Pulmonary artery endothelial cell (primary cell): ENCODE measurements around the gene TAX1BP1. TPM values are rescaled to one million over a fixed set of nuclear protein-coding genes. Genes with fewer than 3 reads are reported as not detected.

Source experiments
- DNase-seq: peaks from one replicate; pipeline ENCODE4 v3.0.0-alpha.2; 2011; ENCODE audit warnings: low read depth, low spot score
- total RNA-seq: library from RNA; depleted of rRNA; stranded (reverse); fragments of >200 nt; gene quantifications from 2 replicates; pipeline ENCODE4 v1.2.3, GENCODE V29; 2014

Gene TAX1BP1
- total RNA-seq: 82.0 and 88.6 TPM in 2 replicates

- DNase-seq: peak; percentile 84
Observed at GRCh38 chr7:27739909-27740448, at the start of gene TAX1BP1. TAX1BP1 (plus strand) TSS chr7:27740162; CDS start chr7:27748525, 8,363 bp downstream.

DNA sequence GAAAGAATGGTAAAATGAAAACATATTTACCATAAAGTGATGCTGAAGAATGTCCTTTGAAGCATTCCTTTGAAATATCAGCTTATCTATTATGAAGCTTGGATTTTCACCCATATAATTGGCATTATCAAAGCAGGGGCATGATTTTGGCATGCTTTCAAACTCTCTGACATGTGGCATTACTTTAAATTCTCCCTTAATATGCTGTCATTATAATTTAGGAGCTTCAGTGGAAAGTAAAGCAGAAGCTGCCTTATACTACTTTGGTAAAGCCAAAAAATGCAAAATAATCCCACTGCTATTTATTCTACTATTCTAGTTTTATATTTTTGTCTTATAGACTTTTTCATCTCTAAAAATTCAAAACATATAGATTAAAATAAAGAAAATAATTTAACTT lies 49.3 kb upstream of the TAX1BP1 start:
- DNase-seq: no peak

DNA sequence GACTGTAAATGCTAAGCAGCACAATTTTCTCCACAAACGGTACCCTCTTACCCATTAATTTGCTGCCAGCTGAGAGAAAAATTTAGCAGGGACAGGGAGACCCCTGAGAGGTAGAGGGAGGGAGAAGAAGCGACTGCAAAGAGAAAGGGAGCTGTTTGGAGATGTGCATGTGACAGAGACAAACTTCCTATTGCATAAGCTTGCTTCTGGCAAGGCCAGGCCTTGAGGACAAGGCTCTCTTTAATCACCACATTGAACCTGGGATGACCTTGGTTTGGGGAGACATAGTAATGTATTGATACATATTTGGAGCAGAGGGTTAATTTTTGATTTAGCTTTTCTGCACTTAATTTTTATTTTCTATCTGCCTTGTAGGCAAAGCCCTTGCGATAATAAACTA lies 46.2 kb upstream of the TAX1BP1 start:
- no peak for DNase-seq

DNA sequence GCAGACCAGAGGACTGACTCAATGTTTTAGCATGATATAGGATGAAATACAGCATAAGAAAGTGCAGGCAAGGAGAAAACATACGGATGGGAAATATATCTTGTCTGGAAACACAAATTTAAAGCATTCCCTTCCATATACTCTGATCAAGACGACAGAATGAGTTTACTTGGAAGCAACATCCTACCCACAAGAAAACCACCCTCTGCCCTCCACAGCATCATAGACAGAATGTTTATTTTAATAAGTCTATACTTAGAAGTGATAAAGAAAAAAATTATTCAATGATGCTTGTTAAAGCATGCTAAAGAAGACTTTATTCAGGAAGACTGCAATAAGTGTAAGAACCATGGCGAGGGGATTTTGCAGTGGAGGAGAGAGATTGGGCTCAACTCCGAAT lies 44.9 kb upstream of the TAX1BP1 start:
- no peak for DNase-seq

DNA sequence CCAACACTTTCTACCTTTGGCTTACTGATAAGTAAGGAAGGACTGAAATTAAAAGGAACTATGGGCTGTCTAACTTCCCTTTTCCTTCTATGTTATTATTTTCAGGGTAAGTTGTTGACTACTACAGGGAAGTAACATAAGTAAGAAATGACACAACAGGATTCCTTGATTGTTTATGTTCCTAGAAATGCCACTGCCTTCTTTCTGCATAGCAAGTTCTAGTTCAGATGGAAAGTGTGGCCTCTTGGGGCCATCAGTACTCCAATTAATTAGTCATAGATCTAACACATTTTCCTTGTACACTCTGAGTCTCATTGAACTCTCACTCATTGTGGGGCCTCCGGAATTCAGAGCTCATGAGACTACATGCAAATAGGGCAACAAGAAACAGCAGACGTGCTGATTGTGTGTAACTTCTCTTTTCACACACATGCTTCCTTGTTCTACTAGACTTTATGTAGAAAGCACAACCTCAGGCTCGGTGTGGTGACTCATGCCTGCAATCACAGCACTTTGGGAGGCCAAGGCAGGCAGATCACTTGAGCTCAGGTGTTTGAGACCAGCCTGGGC lies 42.0 kb upstream of the TAX1BP1 start:
- no peak for DNase-seq

GRCh38 chr7:27699751-27700150 lies 40.2 kb upstream of the TAX1BP1 start:
- no peak for DNase-seq

GRCh38 chr7:27700501-27700900 lies 39.5 kb upstream of the TAX1BP1 start:
- no peak for DNase-seq

GRCh38 chr7:27703181-27703580 lies 36.8 kb upstream of the TAX1BP1 start:
- DNase-seq: no peak

DNA sequence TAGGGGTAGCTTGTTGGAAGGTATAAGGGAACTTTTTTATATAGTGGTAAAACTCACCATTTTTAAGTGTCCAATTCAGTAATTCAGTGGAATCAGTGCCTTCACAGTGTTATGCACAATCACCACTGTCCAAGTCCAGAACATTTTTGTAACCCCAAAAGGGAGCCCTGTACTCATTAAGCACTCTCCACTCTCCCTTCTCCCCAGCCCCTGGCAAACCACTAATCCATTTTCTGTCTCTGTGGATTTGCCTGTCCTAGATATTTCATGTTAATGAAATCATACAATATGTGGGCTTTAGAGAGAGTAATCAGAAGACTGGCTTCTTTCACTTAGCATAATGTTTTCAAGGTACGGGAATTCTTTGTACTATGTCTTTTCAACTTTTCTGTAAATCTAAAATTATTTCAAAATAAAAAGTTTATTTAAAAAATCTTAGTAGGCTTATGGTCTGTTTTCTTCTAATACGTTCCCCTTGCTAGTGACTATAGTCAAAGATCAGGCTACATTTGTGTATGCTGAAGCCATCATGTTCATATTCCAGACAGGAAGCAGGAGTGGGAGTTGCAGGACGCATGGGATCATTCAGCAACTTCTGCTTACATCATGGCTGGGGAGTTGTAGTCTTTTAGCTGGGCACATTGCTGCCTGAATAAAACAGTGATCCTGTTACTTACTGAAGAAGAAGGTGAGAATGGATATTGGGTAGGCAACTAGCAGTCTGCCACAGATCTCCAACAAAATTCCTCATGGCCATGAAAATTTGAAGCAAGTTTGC lies 35.4 kb upstream of the TAX1BP1 start:
- DNase-seq: no peak

DNA sequence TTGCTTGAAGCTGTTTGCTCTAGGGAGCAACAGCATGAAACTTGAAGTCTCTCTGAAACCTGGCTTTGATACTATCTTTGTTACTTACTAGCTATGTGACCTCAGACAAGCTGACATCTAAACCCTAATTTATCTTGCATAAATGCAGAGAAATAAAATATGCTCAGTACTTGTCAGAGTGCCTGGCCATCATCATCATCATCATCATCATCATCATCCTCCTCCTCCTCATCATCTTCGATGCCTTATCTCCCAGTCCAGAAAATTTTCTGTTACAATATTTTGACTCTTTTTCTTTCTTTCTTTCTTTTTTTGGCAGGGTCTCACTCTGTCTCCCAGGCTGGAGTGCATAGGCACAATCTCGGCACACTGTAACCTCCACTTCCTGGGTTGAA lies 34.8 kb upstream of the TAX1BP1 start:
- DNase-seq: no peak

GRCh38 chr7:27708485-27708884 lies 31.5 kb upstream of the TAX1BP1 start:
- DNase-seq: no peak

DNA sequence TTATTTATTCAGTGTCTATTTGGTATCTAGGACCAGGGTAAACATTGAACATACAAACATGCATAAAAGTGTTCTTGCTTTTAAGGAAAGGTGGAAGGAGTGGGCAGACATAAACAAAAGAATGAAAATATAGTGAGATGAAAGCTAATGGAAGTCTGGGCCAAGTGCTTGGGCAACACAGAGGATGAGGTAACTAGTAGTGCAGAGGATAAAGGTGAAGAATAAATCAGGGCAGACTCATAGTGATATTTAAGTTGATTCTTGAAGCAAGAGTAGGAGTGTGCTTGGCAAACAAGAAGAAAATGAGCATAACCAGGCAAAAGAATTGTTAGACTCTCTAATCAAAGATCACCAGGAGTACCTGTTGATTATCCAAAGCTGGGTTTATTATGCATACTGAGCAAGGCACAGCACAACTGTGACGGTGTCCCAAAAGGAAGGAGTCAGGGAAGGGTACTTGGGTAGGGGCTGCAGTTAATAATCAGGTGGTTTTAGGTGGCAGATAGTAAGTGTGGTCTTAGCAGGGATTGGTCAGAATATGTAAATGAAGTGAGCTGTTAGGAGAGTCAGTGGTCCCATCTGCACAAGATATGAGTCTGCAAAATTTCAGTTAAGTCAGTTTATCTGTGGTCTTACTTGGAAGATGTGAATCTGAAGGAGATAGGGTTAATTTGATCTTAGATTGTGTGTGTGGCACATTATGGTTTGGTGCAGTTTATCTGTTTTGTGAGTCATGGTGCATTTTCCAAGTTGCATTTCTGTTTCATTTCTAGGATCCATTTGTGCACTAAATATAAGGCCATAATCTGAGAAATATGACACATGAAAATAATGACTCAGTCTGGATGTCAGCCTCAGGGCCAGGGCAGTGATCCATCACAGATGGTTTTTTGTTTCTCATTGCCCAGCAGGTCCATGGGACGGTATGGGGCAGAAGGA lies 30.6 kb upstream of the TAX1BP1 start:
- DNase-seq: no peak

DNA sequence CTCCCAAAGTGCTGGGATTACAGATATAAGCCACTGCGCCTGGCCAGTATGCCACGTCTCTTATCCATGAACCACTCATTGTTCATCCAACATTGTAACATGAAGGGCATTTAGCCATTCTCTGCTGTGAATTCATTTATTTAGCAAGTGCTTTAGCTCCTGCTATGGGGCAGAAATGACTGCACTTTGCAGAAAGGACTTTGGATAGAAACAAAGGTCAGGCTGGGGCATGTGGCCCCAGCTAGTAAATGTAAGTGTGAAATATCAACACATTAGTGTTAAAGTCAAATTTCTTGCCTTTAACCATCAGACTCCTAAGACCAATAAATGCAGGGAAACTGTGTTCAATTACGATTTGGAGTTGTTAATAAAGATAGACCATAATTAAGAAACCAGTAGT lies 27.7 kb upstream of the TAX1BP1 start:
- no peak for DNase-seq

- peak; percentile 75 for DNase-seq
Observed at GRCh38 chr7:27714831-27715444, 25.0 kb upstream of the TAX1BP1 start.

GRCh38 chr7:27723085-27723484 lies 16.9 kb upstream of the TAX1BP1 start:
- DNase-seq: no peak

DNA sequence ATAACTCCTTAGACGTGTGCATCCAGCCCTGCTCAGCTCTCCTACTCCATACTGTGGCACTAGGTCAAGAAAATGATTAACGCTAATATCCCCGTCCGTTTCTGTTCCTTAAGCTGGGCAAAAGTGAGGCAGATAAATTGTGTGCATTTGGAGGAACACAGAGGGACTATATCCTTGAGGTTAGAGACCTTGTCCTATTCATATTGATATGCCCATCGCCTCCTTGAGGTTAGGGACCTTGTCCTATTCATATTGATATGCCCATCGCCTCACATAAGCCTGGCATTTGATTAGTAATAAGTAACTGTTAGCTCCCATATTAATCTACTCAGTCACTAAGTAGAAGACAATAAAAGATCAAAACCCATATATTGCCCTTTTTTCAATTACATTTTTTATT lies 12.9 kb upstream of the TAX1BP1 start:
- no peak for DNase-seq

DNA sequence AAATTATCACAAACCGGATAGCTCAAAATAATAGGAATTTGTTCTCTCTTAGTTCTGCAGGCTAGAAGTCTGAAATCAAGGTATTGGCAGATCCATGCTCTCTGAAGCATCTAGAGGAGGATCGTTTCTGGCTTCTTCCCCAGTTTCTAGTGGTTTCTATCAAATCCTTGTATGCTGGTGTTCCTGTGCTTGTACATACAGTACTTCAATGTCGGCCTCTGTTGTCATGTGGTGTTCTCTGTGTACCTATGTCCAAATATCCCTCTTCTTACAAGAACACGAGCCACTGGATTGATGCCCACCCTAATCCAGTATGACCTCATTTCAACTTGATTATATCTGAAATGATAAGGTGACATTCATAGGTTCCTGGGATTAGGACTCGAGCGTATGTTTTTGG lies 9.8 kb upstream of the TAX1BP1 start:
- DNase-seq: no peak

DNA sequence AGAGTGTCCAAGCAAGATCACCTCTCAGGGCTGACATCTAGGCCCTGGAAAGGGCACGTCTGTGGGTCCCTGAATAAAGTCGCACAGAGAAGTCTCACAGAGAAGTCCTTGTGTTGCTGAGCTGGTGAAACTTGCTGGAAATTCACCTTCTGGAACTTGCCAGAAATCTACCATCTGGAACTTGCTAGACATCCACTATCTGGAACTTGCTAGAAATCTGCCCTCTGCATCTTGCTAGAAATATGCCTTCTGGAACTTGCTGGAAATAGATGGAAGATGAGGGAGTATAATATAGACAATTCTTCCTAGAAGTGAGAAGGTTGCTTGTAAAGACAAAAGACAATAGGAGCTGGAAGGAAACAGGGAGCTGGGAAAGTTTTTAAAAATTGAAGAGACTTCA lies 5.4 kb upstream of the TAX1BP1 start:
- no peak for DNase-seq

GRCh38 chr7:27735165-27735564 lies 4.8 kb upstream of the TAX1BP1 start:
- DNase-seq: no peak

- no peak for DNase-seq
Observed at GRCh38 chr7:27735831-27736230, 4.1 kb upstream of the TAX1BP1 start.

DNA sequence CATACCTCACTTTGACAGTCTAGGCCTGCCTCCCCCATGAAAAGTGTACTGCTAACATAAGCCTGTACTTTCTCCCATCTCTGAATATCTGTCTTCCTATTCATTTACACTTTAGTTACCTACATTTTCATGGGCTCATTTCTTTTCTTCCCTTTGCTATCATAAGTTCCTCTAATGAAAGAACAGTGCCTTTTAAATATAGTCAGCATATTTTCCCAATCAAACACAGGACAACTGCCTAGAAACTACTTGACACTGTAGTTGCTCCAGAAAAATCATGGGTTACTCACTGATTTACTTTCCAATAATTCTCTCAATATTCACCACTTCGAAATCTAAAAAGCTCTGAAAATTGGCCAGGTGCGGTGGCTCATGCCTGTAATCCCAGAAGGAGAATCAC lies 2.8 kb upstream of the TAX1BP1 start:
- no peak for DNase-seq
